Measurements from ENCODE around the gene FCER1G.

GRCh38 chr1:161266202-161266601 lies 51.1 kb downstream of the FCER1G start:
- TF ChIP-seq EZH2 (IDR thresholded peaks at IDR 0.05) (no peak), POLR2AphosphoS5 (IDR thresholded peaks at IDR 0.05; ENCODE audit: borderline replicate concordance, low read depth, low read length) (no peak), FOXP2 (optimal IDR thresholded peaks at IDR 0.05; ENCODE audit: control extremely low read depth, extremely low read length, insufficient read depth) (no peak)
